Chondrocyte (in vitro differentiated cells): ENCODE data around the gene ZNF474. TPM values are rescaled to one million over a fixed set of nuclear protein-coding genes. Genes with fewer than 3 reads are reported as not detected.
A peak's percentile ranks its signal among the peaks of the same experiment; 100 is the strongest.

Experiments
- DNase-seq: peaks from one replicate; pipeline ENCODE4 v3.0.0; 2021; ENCODE audit warnings: mixed read lengths, low spot score
- H3K27ac Mint-ChIP-seq: one replicate; pipeline ENCODE4 v1.8.0; 2021; ENCODE audit warnings: mild to moderate bottlenecking, moderate library complexity, mixed read lengths; ENCODE audit not compliant: unreplicated experiment
- H3K27me3 Mint-ChIP-seq: 2 replicates; pipeline ENCODE4 v1.8.0; 2021; ENCODE audit warnings: low read depth, mixed read lengths
- H3K36me3 Mint-ChIP-seq: 2 replicates; pipeline ENCODE4 v1.8.0; 2021; ENCODE audit warnings: low read depth, mixed read lengths
- H3K4me1 Mint-ChIP-seq: 2 replicates; pipeline ENCODE4 v1.8.0; 2021; ENCODE audit warnings: low read depth, mild to moderate bottlenecking, mixed read lengths
- H3K4me3 Mint-ChIP-seq: one replicate; pipeline ENCODE4 v1.8.0; 2021; ENCODE audit warnings: mild to moderate bottlenecking, moderate library complexity, mixed read lengths; ENCODE audit not compliant: unreplicated experiment
- H3K9me3 Mint-ChIP-seq: 2 replicates; pipeline ENCODE4 v1.8.0; 2021; ENCODE audit warnings: low read depth, mixed read lengths
- long read RNA-seq: library from polyadenylated mRNA; stranded (forward); transcript quantifications from one replicate; pipeline ENCODE4 v2.0.0, GENCODE V29; 2021
- total RNA-seq: library from RNA; stranded (reverse); gene quantifications from 3 replicates; pipeline ENCODE4 v1.2.1, GENCODE V29; 2021
- TF ChIP-seq, protein P1 (sequence below): fragments of 200-600 bp; sonication (generic); IDR thresholded peaks from 2 replicates; pipeline ENCODE4 v1.5.0; 2021; ENCODE audit warnings: antibody characterized with exemption, mild to moderate bottlenecking, moderate library complexity

Gene ZNF474
- total RNA-seq = 0.25 to 1.2 TPM (median 0.33 TPM) in 3 replicates
- long read RNA-seq = 0 reads

GRCh38 chr5:122129306-122129705 is at the start of gene ZNF474:
ZNF474 (plus strand) TSS chr5:122129546; CDS start chr5:122151991, 22,445 bp downstream.
- TF ChIP-seq, protein P1, sequence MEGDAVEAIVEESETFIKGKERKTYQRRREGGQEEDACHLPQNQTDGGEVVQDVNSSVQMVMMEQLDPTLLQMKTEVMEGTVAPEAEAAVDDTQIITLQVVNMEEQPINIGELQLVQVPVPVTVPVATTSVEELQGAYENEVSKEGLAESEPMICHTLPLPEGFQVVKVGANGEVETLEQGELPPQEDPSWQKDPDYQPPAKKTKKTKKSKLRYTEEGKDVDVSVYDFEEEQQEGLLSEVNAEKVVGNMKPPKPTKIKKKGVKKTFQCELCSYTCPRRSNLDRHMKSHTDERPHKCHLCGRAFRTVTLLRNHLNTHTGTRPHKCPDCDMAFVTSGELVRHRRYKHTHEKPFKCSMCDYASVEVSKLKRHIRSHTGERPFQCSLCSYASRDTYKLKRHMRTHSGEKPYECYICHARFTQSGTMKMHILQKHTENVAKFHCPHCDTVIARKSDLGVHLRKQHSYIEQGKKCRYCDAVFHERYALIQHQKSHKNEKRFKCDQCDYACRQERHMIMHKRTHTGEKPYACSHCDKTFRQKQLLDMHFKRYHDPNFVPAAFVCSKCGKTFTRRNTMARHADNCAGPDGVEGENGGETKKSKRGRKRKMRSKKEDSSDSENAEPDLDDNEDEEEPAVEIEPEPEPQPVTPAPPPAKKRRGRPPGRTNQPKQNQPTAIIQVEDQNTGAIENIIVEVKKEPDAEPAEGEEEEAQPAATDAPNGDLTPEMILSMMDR = no peak
- Mint-ChIP-seq H3K9me3 (no peaks in the 10 kb centered on the region), H3K27ac (peak within 1 kb of the TSS; percentile 94), H3K36me3 (no peaks in the 10 kb centered on the region), H3K4me3 (no peak within 1 kb of the TSS), H3K27me3 (no peaks in the 10 kb centered on the region), H3K4me1 (peaks cover 40% of the 10 kb centered on the region)
- no peak for DNase-seq

GRCh38 chr5:122081541-122081940 is 47.8 kb upstream of the ZNF474 start:
- Mint-ChIP-seq H3K27me3 (no peaks in the 10 kb centered on the region), H3K36me3 (peaks cover under 1% of the 10 kb centered on the region), H3K27ac (peak overlapping the region; percentile 58), H3K9me3 (no peaks in the 10 kb centered on the region), H3K4me1 (peaks cover 33% of the 10 kb centered on the region), H3K4me3 (no peak overlapping the region)
- TF ChIP-seq, protein P1 = no peak
- no peak for DNase-seq

GRCh38 chr5:122083535-122083934 is 45.8 kb upstream of the ZNF474 start:
- TF ChIP-seq, protein P1 = no peak
- peaks cover 31% of the 10 kb centered on the region for H3K4me1 Mint-ChIP-seq

DNA sequence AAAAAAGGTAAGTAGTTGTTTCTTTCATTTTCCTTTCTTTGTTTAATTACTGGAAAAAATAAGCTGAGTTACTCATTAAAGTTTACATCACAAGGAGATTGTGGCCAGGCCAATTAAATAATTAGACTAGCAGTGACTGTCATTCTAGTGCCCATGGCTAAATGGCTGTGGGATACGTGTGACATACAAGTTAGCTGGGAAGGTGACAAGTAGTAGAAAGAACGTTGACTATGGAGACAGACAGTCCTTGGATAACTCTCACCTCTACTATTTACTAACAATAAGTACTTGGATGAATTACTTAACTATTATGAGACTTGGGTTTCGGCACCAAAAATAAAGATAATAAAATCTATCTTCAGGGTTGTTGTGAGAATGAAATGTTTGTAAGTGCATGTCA is 44.3 kb upstream of the ZNF474 start:
- no peaks in the 10 kb centered on the region for H3K36me3 Mint-ChIP-seq
- H3K4me3 Mint-ChIP-seq = no peak overlapping the region
- H3K27me3 Mint-ChIP-seq = no peaks in the 10 kb centered on the region
- peaks cover 33% of the 10 kb centered on the region for H3K4me1 Mint-ChIP-seq
- TF ChIP-seq, protein P1 = no peak
- no peak for DNase-seq
- no peak overlapping the region for H3K27ac Mint-ChIP-seq
- H3K9me3 Mint-ChIP-seq = no peaks in the 10 kb centered on the region

More at GRCh38 chr5:122083535-122083934, 45.8 kb upstream of the ZNF474 start:
- Mint-ChIP-seq H3K4me3 (no peak overlapping the region), H3K9me3 (no peaks in the 10 kb centered on the region), H3K27me3 (no peaks in the 10 kb centered on the region), H3K27ac (no peak overlapping the region), H3K36me3 (no peaks in the 10 kb centered on the region)
- no peak for DNase-seq

- H3K9me3 Mint-ChIP-seq = no peaks in the 10 kb centered on the region
- no peaks in the 10 kb centered on the region for H3K27me3 Mint-ChIP-seq
- H3K27ac Mint-ChIP-seq = no peak overlapping the region
- no peak overlapping the region for H3K4me3 Mint-ChIP-seq
- DNase-seq = no peak
- peaks cover 42% of the 10 kb centered on the region for H3K4me1 Mint-ChIP-seq
- no peaks in the 10 kb centered on the region for H3K36me3 Mint-ChIP-seq
- TF ChIP-seq, protein P1 = no peak
Observed at GRCh38 chr5:122089096-122090013, 40.0 kb upstream of the ZNF474 start.
